HG03095 (cell line): ENCODE data around the gene TMEFF1.

Experiments used
- ATAC-seq: cut with Tn5 transposase; IDR thresholded peaks from one replicate; pipeline ENCODE4 v1.9.1; 2021; ENCODE audit warnings: moderate library complexity; ENCODE audit not compliant: unreplicated experiment

Gene TMEFF1

DNA sequence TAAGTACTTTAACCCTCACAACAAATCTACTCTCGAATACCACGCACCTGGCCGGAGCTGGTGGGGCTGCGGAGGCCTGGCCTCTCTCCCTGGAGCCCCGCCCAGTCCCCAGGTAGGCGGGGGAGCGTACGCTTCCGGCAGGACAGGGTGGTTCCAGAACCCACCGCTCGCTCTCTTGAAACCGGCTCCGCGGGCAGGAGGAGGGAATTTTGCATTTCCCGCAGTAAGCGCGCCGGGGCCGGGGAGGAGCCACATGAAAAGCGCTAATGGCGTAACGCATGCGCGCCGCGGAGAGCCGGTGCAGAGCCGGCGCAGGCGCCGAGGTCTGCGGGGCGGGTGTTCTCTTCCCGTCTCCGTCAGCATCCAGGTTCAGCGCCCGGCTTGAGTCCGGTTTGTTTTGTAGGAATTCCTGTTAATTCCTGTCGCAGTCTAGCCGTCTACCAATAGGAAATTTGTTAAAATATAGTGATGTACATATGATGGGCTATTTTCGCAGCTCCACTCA, 125.7 kb downstream of the TMEFF1 start:
- peak; percentile 72 for ATAC-seq

DNA sequence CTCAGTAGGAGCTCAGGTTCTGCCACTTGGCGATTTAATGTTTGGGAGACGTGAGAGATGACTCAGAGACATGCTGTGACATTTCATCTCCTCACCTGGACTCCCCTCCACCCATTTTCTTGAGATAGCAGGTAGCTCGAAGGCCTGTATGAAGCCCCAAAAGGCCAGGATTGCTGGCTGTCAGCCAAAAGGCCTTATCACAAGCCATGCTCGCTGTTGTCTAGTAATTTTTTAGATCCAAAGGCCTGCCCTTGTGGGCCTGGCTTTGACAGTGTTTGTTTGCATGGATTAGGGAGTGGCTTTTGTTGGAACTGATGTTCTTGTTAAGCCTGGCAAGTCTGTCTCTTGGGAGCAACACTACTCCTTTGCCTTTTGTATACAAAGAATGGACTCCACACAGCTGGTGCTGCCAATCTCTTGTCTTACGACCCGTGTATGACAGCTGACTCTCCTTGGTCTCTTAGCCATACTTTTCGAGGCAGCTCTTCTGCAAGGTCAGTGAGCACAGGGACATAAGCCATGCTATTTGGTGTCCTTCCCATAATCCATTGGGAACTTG, 127.7 kb downstream of the TMEFF1 start:
- ATAC-seq: no peak

DNA sequence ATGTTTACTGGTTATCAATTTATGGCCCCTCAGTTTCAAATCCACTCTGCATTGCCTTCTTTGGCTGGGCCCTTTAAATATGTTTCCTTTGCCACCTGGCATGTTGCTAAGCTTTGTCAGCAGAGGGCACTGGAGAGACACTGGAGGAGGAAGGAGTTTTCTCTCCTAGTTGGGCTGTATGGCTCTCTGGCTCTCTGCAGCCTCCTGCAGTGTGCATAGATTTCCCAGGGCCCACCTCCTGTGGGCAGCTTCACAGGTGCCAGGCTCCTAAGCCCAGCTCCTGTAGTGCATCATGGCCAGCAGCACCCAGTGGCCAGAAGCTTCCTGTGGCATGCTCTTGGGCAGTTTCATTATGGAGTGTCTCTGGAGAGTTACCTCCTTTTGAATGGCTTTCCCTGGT, 128.3 kb downstream of the TMEFF1 start:
- no peak for ATAC-seq

DNA sequence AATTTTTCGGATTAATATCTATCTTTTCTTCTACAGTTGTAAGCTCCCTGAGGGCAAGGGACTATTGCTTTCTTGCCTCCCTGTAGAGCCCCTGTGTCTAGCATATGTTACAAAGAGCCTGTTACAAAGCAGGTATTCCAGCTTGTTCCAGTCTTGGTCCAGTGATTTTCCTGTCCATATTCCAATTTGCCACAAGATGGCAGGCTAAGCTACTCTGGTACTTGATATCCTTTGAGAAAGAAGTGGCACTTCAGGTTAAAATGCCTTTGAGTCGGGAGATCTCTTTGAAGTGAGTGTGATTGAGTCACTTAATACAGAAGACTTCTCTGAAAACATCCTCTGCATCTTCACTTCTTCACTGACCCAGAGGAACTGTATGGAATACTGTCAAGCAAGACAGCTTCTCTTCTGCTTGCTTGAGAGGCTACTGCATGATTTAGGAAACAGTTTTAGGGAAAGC, 129.4 kb downstream of the TMEFF1 start:
- no peak for ATAC-seq

DNA sequence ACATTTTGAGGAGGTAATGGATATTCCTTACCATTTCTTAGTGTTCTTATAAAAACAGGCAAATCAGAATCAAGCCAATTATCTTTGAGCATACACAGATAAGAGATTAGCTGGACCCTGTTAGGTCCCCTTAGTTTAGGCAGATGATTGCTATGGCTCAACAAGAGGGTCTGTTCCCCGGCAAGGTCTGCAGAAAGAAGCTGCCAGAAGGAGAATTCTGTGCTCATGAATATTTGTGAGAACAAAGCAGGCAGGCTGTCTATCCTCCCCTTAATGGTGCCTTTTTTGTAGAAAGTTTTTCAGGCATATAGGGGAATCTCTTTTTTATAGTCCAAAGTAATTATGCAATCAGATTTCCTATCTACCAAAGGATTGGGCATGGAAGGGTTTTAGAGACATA, 132.5 kb downstream of the TMEFF1 start:
- no peak for ATAC-seq

DNA sequence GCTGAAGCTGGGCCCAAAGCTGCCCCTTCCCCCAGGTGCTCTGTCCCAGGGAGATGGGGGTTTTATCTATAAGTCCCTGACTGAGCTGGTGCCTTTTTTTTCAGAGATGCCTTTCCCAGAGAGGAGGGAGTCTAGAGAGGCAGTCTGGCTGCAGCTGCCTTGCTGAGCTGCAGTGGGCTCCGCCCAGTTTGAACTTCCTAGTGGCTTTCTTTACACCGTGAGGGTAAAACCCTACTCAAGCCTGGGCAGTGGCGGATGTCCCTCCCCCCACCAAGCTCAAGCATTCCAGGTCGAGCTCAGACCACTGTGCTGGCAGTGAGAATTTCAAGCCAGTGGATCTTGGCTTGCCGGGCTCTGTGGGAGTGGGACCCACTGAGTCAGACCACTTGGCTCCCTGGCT, 146.2 kb downstream of the TMEFF1 start:
- no peak for ATAC-seq

DNA sequence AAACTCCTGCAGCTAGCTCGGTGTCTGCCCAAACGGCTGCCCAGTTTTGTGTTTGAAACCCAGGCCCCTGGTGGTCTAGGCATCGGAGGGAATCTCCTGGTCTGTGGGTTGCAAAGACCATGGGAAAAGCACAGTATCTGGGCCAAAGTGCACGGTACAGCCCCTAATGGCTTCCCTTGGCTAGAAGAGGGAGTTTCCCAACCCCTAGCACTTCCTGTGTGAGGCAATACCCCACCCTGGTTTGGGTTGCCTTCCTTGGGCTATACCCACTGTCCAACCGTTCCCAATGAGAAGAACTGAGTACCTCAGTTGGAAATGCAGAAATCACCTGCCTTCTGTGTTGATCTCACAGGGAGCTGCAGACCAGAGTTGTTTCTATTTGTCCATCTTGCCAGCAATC, 146.7 kb downstream of the TMEFF1 start:
- no peak for ATAC-seq

DNA sequence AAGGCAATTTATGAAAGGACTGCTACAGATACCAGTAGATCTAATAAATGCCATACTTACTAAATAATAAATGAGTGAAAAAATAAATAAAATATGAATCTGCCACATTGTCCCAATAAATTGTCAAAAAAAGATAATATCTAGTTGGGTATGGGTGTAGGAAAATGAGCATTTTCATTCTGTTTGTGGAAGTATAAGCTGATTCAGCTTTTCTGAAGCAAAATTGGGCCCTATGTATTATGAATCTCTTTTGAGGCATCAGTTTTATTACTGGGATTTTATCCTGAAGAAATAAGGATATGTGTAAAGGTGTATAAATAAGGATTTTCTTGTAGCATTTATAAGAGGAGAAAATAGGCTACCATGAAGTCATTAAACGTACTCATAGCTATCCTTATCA, 151.0 kb downstream of the TMEFF1 start:
- ATAC-seq: no peak

DNA sequence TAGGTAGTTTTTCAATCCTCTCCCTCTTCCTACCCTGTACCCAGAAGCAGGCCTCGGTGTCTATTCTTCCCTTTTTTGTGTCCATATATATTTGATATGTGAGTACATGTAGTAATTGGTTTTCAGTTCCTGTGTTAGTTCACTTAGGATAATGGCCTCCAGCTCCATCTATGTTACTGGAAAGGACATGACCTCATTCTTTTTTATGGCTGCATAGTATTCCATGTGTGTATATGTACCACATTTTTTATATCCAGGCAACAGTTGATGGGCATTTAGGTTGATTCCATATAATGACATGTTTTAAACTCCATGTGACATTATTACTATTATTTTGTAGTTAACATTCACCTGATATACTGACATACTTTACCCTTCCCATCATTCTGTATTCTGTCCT, 154.0 kb downstream of the TMEFF1 start:
- ATAC-seq: no peak
